GM12801 (cell line): ENCODE measurements around the gene CARD6.

Experiments used
- TF ChIP-seq, protein P1 (sequence below): IDR thresholded peaks from one replicate; pipeline ENCODE4 v1.5.1; 2011; ENCODE audit warnings: control low read depth; ENCODE audit not compliant: insufficient read length; ENCODE audit errors: extremely low read depth

Gene CARD6

DNA sequence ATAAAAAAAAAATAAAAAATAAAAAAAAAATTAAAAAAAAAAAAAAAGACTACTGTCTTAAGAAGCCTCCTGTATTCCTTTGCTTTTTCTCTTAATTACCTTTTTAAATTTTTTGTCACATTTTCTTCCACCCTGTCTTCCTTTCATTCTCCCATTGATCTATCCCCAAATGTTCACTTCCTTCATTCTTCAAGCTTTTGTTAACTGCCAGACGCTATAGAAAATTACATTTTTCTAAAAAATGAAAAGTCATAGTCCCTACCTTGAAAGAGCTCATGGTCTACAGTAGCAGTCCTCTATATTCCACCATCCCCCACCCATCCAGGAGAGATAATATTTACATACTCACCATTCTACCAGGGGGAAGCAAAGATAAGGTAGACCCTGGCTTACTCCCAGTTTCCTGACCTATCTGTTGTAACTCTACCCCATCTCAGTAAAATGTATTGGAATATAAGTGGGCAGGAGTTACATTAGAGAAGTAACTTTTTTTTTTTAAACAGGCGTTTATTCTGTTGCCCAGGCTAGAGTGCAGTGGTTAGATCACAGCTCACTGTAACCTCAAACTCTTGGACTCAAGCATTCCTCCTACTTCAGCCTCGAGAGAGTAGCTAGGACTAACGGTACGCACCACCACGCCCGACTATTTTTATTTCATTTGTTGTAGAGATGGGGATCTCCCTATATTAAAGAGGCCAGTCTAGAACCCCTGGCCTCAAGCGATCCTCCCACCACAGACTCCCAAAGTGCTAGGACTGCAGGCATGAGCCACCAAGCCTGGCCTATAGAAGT is 39.2 kb upstream of the CARD6 start:
- TF ChIP-seq, protein P1, sequence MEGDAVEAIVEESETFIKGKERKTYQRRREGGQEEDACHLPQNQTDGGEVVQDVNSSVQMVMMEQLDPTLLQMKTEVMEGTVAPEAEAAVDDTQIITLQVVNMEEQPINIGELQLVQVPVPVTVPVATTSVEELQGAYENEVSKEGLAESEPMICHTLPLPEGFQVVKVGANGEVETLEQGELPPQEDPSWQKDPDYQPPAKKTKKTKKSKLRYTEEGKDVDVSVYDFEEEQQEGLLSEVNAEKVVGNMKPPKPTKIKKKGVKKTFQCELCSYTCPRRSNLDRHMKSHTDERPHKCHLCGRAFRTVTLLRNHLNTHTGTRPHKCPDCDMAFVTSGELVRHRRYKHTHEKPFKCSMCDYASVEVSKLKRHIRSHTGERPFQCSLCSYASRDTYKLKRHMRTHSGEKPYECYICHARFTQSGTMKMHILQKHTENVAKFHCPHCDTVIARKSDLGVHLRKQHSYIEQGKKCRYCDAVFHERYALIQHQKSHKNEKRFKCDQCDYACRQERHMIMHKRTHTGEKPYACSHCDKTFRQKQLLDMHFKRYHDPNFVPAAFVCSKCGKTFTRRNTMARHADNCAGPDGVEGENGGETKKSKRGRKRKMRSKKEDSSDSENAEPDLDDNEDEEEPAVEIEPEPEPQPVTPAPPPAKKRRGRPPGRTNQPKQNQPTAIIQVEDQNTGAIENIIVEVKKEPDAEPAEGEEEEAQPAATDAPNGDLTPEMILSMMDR, result no peak

DNA sequence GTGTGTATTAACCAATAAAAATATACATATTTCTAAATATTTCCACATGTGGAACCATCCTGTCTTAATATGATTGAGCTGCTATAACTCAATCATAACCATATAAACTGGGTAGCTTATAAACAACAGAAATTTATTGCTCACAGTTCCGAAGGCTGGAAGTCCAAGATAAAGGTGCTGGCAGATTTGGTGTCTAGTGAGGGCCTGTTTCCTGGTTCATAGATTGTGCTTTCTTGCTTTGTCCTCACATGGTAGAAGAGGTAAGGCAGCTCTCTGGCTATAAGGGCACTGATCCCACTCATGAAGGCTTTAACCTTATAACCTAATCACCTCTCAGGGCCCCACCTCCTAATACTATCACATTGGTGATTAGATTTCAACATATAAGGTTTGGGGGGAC is 29.0 kb upstream of the CARD6 start:
- TF ChIP-seq, protein P1, result no peak

DNA sequence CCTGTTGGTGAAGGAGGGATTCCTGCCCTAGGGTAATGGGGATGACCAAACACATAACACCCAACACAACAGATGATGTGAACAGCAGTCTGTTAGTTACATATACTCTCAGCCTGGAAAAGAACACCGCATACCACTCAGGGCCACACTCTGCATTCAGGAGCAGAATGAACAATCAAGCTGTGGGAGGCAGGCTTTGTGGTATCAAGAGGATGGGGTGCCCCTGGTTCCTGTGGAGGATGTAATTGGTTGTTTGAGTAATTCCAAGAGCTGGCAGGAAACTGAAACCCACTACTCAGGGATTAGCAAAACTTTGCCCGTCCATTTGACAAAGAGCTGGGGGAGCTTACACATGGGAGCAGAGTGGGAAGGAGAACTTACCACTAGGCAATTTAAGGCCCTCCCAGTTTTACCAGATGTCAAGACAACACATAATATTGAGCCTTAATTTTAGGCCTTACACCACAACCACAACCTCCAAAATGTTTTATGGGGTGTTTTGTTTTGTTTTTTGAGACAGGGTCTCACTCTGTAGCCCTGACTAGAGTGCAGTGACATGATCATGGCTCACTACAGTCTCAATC is 27.4 kb upstream of the CARD6 start:
- TF ChIP-seq, protein P1, result no peak

DNA sequence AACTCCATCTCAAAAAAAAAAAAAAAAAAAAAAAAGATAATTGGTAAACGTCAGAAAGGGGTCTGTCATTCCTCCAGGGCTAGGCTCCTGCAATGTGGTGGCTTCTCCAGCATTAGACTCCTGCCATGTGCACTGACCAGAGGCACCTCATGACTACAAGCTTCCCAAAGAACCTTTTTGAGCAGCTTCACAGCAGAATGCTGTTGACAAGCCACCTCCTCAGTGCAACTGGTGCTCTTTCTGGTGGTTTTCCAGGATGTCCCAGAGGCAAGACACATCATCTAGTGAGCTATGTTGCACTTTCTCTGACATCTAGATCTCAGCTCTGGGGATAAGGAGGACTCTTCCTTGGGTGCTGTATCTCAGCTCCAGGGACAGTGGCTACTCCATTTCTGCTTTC is 17.7 kb upstream of the CARD6 start:
- TF ChIP-seq, protein P1, result no peak

DNA sequence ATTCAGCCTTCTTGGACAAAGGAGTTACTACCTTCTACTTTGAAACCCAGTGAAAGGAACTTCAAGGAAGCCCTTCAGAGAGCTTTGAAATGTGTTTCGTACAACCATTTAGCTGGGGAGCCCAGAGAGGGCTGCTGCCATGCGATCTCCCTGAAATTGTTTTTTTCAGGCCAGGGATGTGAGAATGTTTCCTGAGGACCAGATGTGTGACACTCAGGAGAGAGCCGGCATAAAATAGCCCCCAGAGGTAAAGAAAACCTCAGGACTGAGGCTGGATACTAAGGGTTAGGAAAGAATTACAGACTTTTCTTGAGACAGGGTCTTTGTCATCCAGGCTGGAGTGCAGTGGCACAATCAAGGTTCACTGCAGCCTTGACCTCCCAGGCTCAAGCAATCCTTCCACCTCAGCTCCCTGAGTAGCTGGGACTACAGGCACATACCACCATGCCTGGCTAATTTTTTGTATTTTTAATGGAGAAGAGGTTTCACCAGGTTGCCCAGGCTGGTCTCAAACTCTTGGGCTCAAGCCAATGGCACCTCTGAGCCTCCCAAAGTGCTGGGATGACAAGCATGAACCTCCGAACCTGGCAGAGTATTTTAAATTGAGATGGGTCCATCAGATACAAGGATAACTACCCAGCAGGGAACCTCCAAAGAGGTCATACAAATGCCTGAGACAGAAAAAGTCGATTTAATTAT is 14.5 kb upstream of the CARD6 start:
- TF ChIP-seq, protein P1, result no peak

DNA sequence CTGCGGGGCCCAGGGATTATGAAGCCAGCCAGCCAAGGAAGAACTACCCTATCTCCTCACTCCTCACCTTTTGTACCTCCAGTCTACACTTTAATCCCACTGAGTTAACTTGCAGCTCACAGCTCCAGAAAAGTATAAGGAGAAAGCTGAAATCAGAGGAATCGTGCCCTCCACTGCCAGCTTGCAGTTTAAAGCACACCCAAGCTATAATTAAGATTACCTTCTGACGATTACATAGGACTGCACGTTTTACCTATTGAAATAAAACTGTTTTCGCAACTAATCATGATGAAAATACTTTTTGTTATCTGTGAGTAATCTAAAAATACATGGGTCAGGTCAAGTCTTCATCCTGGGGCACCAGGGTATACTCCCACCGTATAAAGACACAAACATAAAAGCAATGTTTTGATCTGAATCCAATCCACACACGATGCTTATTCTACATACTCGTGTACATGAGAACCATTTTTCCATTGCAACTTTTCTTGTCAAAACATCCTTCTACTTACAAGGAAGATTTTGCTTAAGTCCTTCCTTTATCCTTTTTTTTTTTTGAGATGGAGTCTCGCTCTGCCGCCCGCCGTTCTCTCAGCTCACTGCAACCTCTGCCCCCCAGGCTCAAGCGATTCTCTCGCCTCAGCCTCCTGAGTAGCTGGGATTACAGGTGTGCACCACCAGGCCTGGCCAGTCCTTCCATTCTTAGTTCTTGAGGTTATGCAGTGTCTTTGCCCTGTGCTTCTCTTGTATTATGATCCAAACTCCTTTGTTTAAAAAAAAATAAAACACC is 13.8 kb upstream of the CARD6 start:
- TF ChIP-seq, protein P1, result no peak
